Stimulated activated CD8-positive, alpha-beta memory T cell treated with anti-CD3 and anti-CD28 coated beads, Interleukin-4, amount 100 ng/mL, for 1 hour (primary cell): ENCODE measurements around the gene PRPH.
"Not testable (repeated sequence)": the region's sequence is repeated elsewhere in the genome, so short reads cannot be mapped to it uniquely, and the experiment has no call there.

Source experiments
- DNase-seq, 2 donors: peaks; one replicate each; pipeline ENCODE4 v3.0.0-alpha.2; 2020; ENCODE audit warnings: low read depth in 2 of 2, low spot score in 1 of 2

PRPH gene

DNA sequence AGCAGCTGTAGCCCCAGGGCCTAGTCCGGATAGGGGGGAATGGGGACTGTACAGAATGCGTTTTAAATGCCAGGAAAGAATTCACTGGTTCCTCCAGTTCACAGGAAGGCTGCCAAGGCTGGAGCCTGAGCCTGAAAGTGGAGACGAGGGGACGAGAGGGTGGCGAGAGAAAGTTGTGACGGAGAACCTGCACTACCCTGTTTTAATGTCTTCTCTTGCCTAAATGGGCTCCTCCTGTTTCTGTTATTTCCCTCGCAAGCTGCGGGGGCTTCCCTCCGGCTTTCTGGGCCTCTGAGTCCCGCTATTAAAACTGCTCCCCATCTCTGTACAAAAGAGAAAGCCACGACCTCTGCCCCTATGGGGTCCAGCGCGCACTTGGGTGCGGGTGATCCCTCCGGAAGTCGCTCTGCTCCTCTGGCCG, 37.5 kb downstream of the PRPH start:
- DNase-seq: no peak

- DNase-seq: no peak
Measured at GRCh38 chr12:49332891-49333371, 38.0 kb downstream of the PRPH start.

GRCh38 chr12:49333778-49334177, 38.8 kb downstream of the PRPH start:
- not testable (repeated sequence) for DNase-seq

- no peak for DNase-seq
Measured at GRCh38 chr12:49334226-49334625, 39.3 kb downstream of the PRPH start.

GRCh38 chr12:49334681-49335080, 39.7 kb downstream of the PRPH start:
- no peak for DNase-seq

DNA sequence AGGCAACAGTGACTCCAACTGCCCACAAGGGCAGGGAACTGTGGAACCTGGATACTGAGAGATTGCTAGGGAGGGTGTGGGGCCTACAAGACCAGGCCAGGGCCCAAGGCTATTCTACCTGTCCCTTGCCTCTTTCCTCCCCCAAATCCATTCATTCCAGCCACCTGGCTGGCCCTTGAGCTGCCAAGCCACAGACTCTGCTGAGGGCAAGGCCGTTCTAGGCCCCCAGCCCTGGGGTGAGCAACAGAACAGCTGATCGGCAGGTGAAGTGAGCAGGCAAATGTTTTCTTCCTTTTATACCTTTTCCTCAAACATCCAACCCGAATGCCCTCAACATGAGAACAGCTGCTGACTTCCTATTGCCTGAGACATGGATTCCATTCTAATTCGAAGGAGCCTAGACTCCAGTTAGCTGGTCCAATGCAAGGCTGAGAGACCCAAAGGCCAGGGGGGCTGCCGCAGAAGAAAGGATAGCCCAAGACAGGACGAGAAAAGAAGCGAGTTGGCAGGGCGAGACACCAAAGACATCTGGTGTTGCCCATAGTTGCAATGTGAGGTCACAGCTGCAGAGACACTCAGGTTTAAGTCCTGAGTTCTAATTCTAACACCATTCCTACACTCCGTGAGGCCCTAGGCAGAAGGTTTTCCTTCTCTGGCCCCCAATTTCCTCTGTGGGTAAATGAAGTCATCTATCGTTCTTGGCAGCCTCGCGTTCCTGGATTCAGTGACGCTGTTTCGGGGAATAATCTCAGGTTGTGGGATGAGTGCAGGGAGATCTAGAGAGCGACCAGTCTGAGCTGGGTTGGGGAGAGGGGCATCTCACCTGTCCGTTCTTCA, 40.4 kb downstream of the PRPH start:
- no peak for DNase-seq

DNA sequence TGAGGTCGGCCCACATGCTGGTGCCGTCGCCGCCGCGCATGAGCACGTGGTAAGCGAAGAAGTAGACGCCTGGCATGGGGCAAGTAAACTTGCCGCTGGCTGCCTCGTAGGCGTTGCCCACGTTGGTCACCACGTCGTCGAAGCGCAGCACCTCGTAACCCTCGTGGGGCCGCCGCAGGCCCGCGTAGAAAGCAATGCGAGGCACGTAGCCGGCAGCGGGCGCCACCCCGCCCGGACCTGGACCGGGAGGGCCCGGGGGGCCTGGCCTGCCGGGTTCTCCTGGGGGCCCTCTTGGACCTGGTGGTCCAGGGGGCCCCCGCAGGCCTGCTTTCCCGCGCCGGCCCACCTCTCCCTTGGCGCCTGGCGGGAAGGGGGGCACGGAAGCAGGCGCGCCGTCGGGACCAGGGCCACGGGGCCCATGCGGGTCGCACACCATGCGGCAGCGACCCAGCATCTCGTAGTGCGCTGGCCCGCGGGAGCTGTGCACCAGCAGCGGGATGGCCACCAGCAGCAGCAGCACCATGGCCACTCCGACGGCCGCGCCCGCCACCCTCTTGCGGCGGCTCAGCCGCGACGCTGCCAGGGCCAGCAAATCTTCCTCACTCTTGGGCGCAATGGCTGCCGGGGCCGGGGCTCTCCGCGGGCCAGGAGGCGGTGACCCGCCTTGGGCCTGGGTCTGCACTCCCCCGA, 41.2 kb downstream of the PRPH start:
- no peak for DNase-seq

DNA sequence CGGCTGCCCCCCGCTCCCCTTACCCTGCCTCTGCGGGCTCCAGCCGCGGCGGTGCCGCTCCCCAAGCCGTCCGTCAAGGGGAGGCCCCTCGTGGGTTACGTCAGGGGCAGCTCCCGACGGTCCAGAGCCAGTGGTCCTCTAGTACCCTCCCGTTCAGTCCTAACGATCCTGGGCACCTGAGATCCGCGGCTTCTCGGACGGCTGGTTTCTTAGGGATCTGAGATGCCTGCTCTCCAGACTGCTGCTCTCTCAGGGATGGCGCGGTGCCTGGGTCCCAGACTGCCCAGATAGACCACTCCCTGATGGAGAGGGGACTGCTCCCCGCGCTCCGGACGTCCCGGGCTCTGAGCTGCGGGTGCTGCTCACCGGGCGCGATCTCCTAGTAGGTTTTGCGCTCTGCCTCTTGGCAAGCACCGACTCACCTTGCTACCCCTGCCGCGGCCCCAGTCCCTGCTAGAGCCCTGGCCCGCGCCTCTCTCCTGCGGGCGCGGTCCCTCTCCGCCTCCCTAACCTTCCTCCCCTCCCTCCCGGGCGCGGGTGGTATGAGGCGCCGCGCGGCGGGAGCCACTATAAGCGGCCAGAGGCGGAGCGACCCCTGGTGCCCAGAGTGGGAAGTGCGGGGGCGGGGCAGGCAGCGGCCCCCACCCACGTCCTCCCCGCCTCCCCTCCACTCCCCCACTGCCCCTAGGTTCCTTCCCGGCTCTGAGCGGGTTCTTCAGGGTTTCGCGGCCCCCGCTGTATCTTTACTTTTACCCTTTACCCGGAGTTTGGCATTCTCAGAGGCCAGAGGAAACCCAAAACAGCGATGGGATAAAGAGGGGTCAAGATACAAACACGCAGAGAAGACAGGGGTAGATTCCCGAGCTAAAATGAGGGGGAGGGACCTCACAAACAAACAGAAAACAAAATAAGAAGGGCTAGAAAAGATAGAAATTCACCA, 42.0 kb downstream of the PRPH start, which contains the start of gene C1QL4:
TSS of gene C1QL4 (minus strand) at position 544 of the 940 bp plus-strand sequence. CDS start 711 bp downstream, outside the sequence.
- peak; percentile 80 to 86 for DNase-seq

- no peak for DNase-seq
Measured at GRCh38 chr12:49338830-49339463, 44.0 kb downstream of the PRPH start.

GRCh38 chr12:49339464-49339861, 44.5 kb downstream of the PRPH start:
- DNase-seq: no peak

DNA sequence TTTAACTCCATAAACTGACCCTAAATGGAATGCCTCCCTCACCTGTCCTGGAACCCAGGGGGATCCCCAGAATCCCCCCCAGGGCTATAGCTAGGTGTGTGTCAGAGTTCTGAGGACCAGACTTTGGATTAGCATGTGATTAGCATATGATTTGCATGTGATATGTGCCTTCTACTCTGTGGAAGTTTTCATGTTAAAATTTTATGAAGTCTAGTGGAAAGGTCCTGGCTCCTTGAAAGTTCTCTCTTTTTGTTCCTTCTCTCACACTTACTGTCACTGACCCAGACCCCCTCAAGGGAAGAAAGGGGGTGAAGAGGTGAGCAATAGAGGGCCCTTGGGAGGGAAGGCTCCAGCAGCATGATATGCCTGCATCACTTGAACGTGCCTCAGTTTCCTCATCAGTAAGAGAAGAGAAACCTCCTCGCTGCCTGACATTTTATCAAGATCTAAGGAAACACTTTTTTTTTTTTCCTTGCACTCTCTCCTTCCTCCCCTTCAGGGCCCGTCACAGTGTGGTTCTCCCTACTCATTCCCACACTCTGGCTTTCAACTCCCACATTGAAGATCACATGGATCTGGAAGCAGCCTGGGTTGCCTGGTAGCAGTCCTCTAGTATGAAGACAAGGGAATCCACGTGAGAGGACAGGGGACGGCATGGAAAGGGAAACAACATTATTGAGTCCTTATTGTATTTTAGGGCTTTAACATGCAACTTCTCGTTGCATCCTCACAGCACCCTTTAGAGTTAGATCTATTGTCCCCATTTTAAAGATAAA, 45.3 kb downstream of the PRPH start:
- DNase-seq: no peak

GRCh38 chr12:49340971-49341776, 46.2 kb downstream of the PRPH start:
- DNase-seq: no peak

GRCh38 chr12:49341777-49342065, 46.8 kb downstream of the PRPH start:
- DNase-seq: no peak

- peak; percentile 42 to 44 for DNase-seq
Measured at GRCh38 chr12:49342066-49342913, 47.3 kb downstream of the PRPH start.

DNA sequence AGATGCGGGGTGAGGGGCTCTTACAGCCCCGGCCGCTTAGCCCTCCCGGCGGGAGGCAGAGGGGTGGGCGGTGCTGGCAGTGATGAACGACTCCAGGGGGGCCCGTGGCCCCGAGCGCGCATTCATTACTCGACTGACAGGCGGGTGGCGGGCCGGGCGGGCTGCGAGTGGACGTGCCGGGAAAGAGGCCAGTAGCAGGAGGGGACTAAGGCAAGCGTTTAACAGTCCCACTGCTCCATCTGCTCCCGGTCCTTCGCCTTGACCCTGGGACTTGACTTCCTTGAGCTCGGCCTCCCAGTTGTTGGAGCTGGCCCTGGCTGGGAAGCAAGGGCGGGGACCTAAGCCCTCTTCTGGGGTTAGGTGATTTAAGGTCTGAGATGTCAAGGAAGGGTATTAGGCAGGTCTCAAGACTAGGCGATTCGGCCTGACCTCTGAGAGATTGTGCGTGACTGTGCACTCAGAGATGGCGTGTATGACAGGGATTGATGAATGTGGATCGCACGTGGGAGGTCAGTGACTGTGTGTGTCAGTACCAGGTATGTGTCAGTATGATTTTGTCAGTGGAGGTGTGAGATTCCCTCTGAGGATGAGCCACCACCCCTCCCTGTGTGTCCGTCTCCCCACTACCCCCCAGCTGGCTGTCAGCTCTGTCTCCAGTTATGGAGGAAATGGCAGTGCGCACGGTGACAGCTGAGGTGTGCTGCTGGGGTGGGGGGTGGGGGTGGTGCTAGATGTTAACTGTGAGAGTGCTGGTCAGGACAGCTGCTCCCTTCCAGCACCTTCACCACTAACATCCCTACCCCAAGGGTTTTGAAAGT, 48.2 kb downstream of the PRPH start:
- no peak for DNase-seq

- no peak for DNase-seq
Measured at GRCh38 chr12:49344486-49345050, 49.6 kb downstream of the PRPH start.
